ENCODE data around the gene MACF1. TPM values are rescaled to one million over a fixed set of nuclear protein-coding genes. Genes with fewer than 3 reads are reported as not detected.

Gene MACF1
- 51.7 and 53.8 TPM in 2 replicates for polyA plus RNA-seq (2013)

DNA sequence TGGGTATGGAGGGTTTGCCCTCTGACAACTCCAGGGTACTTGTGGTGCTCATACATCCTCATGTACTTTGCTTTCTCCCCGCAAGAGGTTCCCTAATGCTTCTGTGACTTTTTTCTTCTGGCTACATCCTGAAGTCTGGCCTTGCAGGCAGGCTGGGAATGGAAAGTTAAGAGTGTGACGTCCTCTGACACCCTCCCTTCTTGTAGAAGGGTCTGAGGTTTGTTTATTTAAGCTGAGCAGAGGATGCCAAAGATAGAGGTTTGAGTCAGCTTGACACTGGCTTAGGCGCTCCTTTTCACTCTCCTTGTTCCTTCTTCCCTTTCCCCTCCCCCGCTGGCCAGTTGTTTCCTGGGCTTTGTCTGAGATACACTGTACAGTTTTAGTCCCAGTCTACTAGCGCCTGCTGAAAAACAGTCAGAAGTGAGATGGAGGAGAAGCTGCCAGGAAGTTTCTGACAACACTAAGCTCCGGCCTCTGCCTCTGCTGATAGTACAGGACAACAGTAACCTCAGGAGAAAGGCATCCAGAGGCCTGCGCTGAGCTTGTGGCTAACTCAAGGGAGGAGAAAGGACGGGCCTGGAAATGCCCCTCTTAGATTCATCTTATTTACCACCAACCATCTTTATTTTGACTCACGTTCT, at the start of gene MACF1:
Gene MACF1 (plus strand): TSS at position 255 of the 641 bp plus-strand sequence. CDS start 328 bp downstream, at position 583.
- peak within 1 kb of the TSS; percentile 76 for H2BK120ac ChIP-seq (ENCODE audit: insufficient read depth, low read length, poor library complexity)
- DNase-seq: no peak
- peak within 1 kb of the TSS; percentile 88 for H2AK5ac ChIP-seq (ENCODE audit: low read length)
- no peak within 1 kb of the TSS for H2AFZ ChIP-seq (ENCODE audit: insufficient read depth, low read length, poor library complexity)
- H2BK5ac ChIP-seq (ENCODE audit: low read depth, low read length, poor library complexity): peak within 1 kb of the TSS; percentile 78
- H3K36me3 ChIP-seq (ENCODE audit: control insufficient read depth in 1 of 2, insufficient read depth in 2 of 2, low read length in 2 of 2): no peaks in the 10 kb centered on the region
- H2BK12ac ChIP-seq (ENCODE audit: low read length): peak within 1 kb of the TSS; percentile 79
- peak within 1 kb of the TSS; percentile 71 for H4K8ac ChIP-seq (ENCODE audit: low read depth, low read length)
- H3K9me3 ChIP-seq (ENCODE audit: insufficient read depth, low read depth, low read length): no peaks in the 10 kb centered on the region
- H3K79me1 ChIP-seq (ENCODE audit: low read length): peaks cover 16% of the 10 kb centered on the region
- peaks cover 2% of the 10 kb centered on the region for H3K79me2 ChIP-seq (ENCODE audit: control insufficient read depth, insufficient read depth, low read length, poor library complexity)
- H4K91ac ChIP-seq (ENCODE audit: low read depth, low read length): peak within 1 kb of the TSS; percentile 83
- no peaks in the 10 kb centered on the region for H3K27me3 ChIP-seq (ENCODE audit: insufficient read depth, low read length)
- peak within 1 kb of the TSS; percentile 60 for H3K4me2 ChIP-seq (ENCODE audit: low read length)
- no CpG with 5 or more reads among the region's 9 CpGs for WGBS (ENCODE audit: extremely low coverage, insufficient coverage, insufficient read length)
- peak within 1 kb of the TSS; percentile 56 for H3K4ac ChIP-seq (ENCODE audit: low read depth, low read length)
- peak within 1 kb of the TSS; percentile 89 for H3K18ac ChIP-seq (ENCODE audit: low read length)
- H3K4me3 ChIP-seq (ENCODE audit: low read depth, low read length): peak within 1 kb of the TSS; percentile 50
- H3K4me1 ChIP-seq (ENCODE audit: control insufficient read depth in 1 of 2, insufficient read depth in 2 of 2, low read length in 2 of 2): peaks cover 8 to 15% of the 10 kb centered on the region in 2 experiments
- H3K27ac ChIP-seq (ENCODE audit: low read depth, low read length): peak within 1 kb of the TSS; percentile 86
- H3K23ac ChIP-seq (ENCODE audit: low read length): no peak within 1 kb of the TSS
- peak within 1 kb of the TSS; percentile 42 for H3K9ac ChIP-seq (ENCODE audit: low read length)
- peak within 1 kb of the TSS; percentile 66 for H3K14ac ChIP-seq (ENCODE audit: low read length)
- H4K12ac ChIP-seq (ENCODE audit: low read depth, low read length): peak within 1 kb of the TSS; percentile 59

GRCh38 chr1:39157304-39157703, 47.2 kb upstream of the MACF1 start:
- Histone ChIP-seq H4K12ac (ENCODE audit: low read depth, low read length) (no peak overlapping the region), H2BK12ac (ENCODE audit: low read length) (no peak overlapping the region), H3K79me2 (ENCODE audit: control insufficient read depth, insufficient read depth, low read length, poor library complexity) (peaks cover 2% of the 10 kb centered on the region), H3K14ac (ENCODE audit: low read length) (no peak overlapping the region), H3K4ac (ENCODE audit: low read depth, low read length) (no peak overlapping the region), H3K27me3 (ENCODE audit: insufficient read depth, low read length) (no peaks in the 10 kb centered on the region), H2AK5ac (ENCODE audit: low read length) (no peak overlapping the region), H3K9ac (ENCODE audit: low read length) (no peak overlapping the region), H3K27ac (ENCODE audit: low read depth, low read length) (no peak overlapping the region), H3K4me2 (ENCODE audit: low read length) (no peak overlapping the region), H3K9me3 (ENCODE audit: insufficient read depth, low read depth, low read length) (no peaks in the 10 kb centered on the region), H3K36me3 (ENCODE audit: control insufficient read depth in 1 of 2, insufficient read depth in 2 of 2, low read length in 2 of 2) (no peaks in the 10 kb centered on the region), H4K91ac (ENCODE audit: low read depth, low read length) (no peak overlapping the region), H3K23ac (ENCODE audit: low read length) (no peak overlapping the region), H3K4me1 (ENCODE audit: control insufficient read depth in 1 of 2, insufficient read depth in 2 of 2, low read length in 2 of 2) (peaks cover 18 to 30% of the 10 kb centered on the region in 2 experiments), H3K4me3 (ENCODE audit: low read depth, low read length) (no peak overlapping the region), H2AFZ (ENCODE audit: insufficient read depth, low read length, poor library complexity) (no peak overlapping the region), H4K8ac (ENCODE audit: low read depth, low read length) (no peak overlapping the region), H2BK5ac (ENCODE audit: low read depth, low read length, poor library complexity) (no peak overlapping the region), H2BK120ac (ENCODE audit: insufficient read depth, low read length, poor library complexity) (no peak overlapping the region), H3K18ac (ENCODE audit: low read length) (no peak overlapping the region), H3K79me1 (ENCODE audit: low read length) (peaks cover 10% of the 10 kb centered on the region)
- no peak for DNase-seq

GRCh38 chr1:39158327-39159086, 46.0 kb upstream of the MACF1 start:
- H3K4ac ChIP-seq (ENCODE audit: low read depth, low read length): peak overlapping the region; percentile 55
- no CpG with 5 or more reads among the region's 11 CpGs for WGBS (ENCODE audit: extremely low coverage, insufficient coverage, insufficient read length)
- H3K79me2 ChIP-seq (ENCODE audit: control insufficient read depth, insufficient read depth, low read length, poor library complexity): peaks cover 1% of the 10 kb centered on the region

DNA sequence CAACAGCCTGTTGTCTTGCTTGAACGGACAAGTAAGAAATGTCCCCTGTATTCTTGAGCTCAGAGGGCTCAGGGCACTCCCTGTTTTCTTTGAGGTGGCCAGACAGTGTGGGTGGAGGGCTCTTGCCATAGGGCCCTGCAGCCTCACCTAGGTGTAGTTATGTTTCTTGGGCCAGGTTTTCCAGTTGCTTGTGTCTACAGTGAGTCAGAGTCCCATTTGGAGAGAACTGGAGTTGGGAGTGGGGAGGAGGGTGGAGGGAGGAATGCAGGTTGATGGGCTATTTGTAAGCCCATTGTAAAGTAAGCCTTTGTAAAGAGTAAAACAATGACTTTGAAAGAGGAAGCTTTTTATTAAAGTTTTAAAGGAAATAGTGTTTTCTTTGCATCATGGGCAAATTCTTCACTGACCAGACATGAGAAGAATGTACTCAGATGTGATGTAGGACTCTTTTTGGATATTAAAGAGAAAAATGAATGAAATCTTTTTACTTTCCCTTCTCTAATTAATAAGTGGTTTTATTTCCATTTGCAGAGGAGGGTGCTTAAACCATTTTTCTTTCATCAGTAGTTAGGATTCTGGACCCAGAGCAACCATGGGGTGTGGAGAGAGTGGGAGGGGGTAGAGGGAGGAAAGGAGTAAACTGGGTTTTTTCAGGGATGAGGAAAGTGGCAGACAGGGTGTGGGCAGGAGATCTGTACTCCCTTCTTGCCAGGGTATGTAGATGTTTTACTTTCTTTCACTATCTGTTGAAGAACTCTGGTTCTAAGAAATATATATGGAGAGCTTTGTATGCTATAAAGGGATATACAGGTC, 45.1 kb upstream of the MACF1 start:
- no peak overlapping the region for H2BK12ac ChIP-seq (ENCODE audit: low read length)
- H3K36me3 ChIP-seq (ENCODE audit: control insufficient read depth in 1 of 2, insufficient read depth in 2 of 2, low read length in 2 of 2): no peaks in the 10 kb centered on the region
- H3K79me2 ChIP-seq (ENCODE audit: control insufficient read depth, insufficient read depth, low read length, poor library complexity): no peaks in the 10 kb centered on the region
- peak overlapping the region; percentile 60 for H3K27ac ChIP-seq (ENCODE audit: low read depth, low read length)
- no peak overlapping the region for H2BK120ac ChIP-seq (ENCODE audit: insufficient read depth, low read length, poor library complexity)
- no peak overlapping the region for H4K8ac ChIP-seq (ENCODE audit: low read depth, low read length)
- H3K23ac ChIP-seq (ENCODE audit: low read length): no peak overlapping the region
- H3K4ac ChIP-seq (ENCODE audit: low read depth, low read length): no peak overlapping the region
- H3K79me1 ChIP-seq (ENCODE audit: low read length): peaks cover 7% of the 10 kb centered on the region
- no peak overlapping the region for H3K4me3 ChIP-seq (ENCODE audit: low read depth, low read length)
- no peak overlapping the region for H3K9ac ChIP-seq (ENCODE audit: low read length)
- no peak overlapping the region for H2AFZ ChIP-seq (ENCODE audit: insufficient read depth, low read length, poor library complexity)
- no peak overlapping the region for H3K18ac ChIP-seq (ENCODE audit: low read length)
- peaks cover 11 to 22% of the 10 kb centered on the region in 2 experiments for H3K4me1 ChIP-seq (ENCODE audit: control insufficient read depth in 1 of 2, insufficient read depth in 2 of 2, low read length in 2 of 2)
- H3K4me2 ChIP-seq (ENCODE audit: low read length): no peak overlapping the region
- DNase-seq: peak in 1 of 2 donors; percentile 34
- H2AK5ac ChIP-seq (ENCODE audit: low read length): no peak overlapping the region
- no peaks in the 10 kb centered on the region for H3K27me3 ChIP-seq (ENCODE audit: insufficient read depth, low read length)
- no peak overlapping the region for H4K91ac ChIP-seq (ENCODE audit: low read depth, low read length)
- no CpG with 5 or more reads among the region's 1 CpG for WGBS (ENCODE audit: extremely low coverage, insufficient coverage, insufficient read length)
- no peak overlapping the region for H4K12ac ChIP-seq (ENCODE audit: low read depth, low read length)
- no peak overlapping the region for H2BK5ac ChIP-seq (ENCODE audit: low read depth, low read length, poor library complexity)
- no peaks in the 10 kb centered on the region for H3K9me3 ChIP-seq (ENCODE audit: insufficient read depth, low read depth, low read length)
- no peak overlapping the region for H3K14ac ChIP-seq (ENCODE audit: low read length)

More at GRCh38 chr1:39158327-39159086, 46.0 kb upstream of the MACF1 start:
- Histone ChIP-seq H2BK12ac (ENCODE audit: low read length) (no peak overlapping the region), H4K91ac (ENCODE audit: low read depth, low read length) (peak overlapping the region; percentile 16), H3K79me1 (ENCODE audit: low read length) (peaks cover 10% of the 10 kb centered on the region), H3K36me3 (ENCODE audit: control insufficient read depth in 1 of 2, insufficient read depth in 2 of 2, low read length in 2 of 2) (no peaks in the 10 kb centered on the region), H3K9me3 (ENCODE audit: insufficient read depth, low read depth, low read length) (no peaks in the 10 kb centered on the region), H2AK5ac (ENCODE audit: low read length) (no peak overlapping the region), H2BK5ac (ENCODE audit: low read depth, low read length, poor library complexity) (no peak overlapping the region), H3K4me3 (ENCODE audit: low read depth, low read length) (no peak overlapping the region), H4K8ac (ENCODE audit: low read depth, low read length) (no peak overlapping the region), H3K14ac (ENCODE audit: low read length) (no peak overlapping the region), H3K4me1 (ENCODE audit: control insufficient read depth in 1 of 2, insufficient read depth in 2 of 2, low read length in 2 of 2) (peaks cover 15 to 27% of the 10 kb centered on the region in 2 experiments), H4K12ac (ENCODE audit: low read depth, low read length) (no peak overlapping the region), H3K18ac (ENCODE audit: low read length) (peak overlapping the region; percentile 10), H3K27me3 (ENCODE audit: insufficient read depth, low read length) (no peaks in the 10 kb centered on the region), H3K9ac (ENCODE audit: low read length) (no peak overlapping the region), H2AFZ (ENCODE audit: insufficient read depth, low read length, poor library complexity) (no peak overlapping the region), H2BK120ac (ENCODE audit: insufficient read depth, low read length, poor library complexity) (no peak overlapping the region), H3K4me2 (ENCODE audit: low read length) (no peak overlapping the region), H3K27ac (ENCODE audit: low read depth, low read length) (peak overlapping the region; percentile 60), H3K23ac (ENCODE audit: low read length) (no peak overlapping the region)
- no peak for DNase-seq
